ENCODE data around the gene SNAP25.

SNAP25 gene

GRCh38 chr20:10179574-10180298, 38.9 kb upstream of the SNAP25 start:
- Histone ChIP-seq H3F3A (ENCODE audit: insufficient read depth) (no peaks in the 10 kb centered on the region), H3K79me2 (ENCODE audit: insufficient read depth, low read length) (no peaks in the 10 kb centered on the region), H3K27ac (ENCODE audit: low read depth, low read length) (no peak overlapping the region), H3K9ac (ENCODE audit: low read length) (no peak overlapping the region), H3K9me2 (replicated peaks; ENCODE audit: insufficient read depth, low read length) (no peaks in the 10 kb centered on the region), H3K4me3 (ENCODE audit: insufficient read depth, low read length, poor library complexity, severe bottlenecking) (no peak overlapping the region), H3K27me3 (ENCODE audit: low read length) (no peaks in the 10 kb centered on the region), H3K9me3 (ENCODE audit: insufficient read depth, low read length) (no peaks in the 10 kb centered on the region; the same call in 1 of the 2 replicates), H3K36me3 (ENCODE audit: low read length) (no peaks in the 10 kb centered on the region), H3K4me2 (ENCODE audit: low read depth, low read length, poor library complexity, severe bottlenecking) (no peak overlapping the region), H2AFZ (ENCODE audit: low read depth, low read length, severe bottlenecking) (no peak overlapping the region), H4K20me1 (ENCODE audit: low read depth, low read length) (no peaks in the 10 kb centered on the region)
- no peak for TF ChIP-seq EZH2phosphoT487 (conservative IDR thresholded peaks at IDR 0.05; ENCODE audit: low read length)
- no peak for TF ChIP-seq CTCF (IDR thresholded peaks at IDR 0.05; ENCODE audit: insufficient read depth, low read length, poor library complexity, severe bottlenecking)

- H3F3A ChIP-seq (ENCODE audit: insufficient read depth): no peaks in the 10 kb centered on the region
- H3K4me2 ChIP-seq (ENCODE audit: low read depth, low read length, poor library complexity, severe bottlenecking): no peak overlapping the region
- no peak overlapping the region for H3K4me3 ChIP-seq (ENCODE audit: insufficient read depth, low read length, poor library complexity, severe bottlenecking)
- no peak overlapping the region for H3K9ac ChIP-seq (ENCODE audit: low read length)
- no peaks in the 10 kb centered on the region for H3K79me2 ChIP-seq (ENCODE audit: insufficient read depth, low read length)
- no peak overlapping the region for H2AFZ ChIP-seq (ENCODE audit: low read depth, low read length, severe bottlenecking)
- no peaks in the 10 kb centered on the region; the same call in 1 of the 2 replicates for H3K9me3 ChIP-seq (ENCODE audit: insufficient read depth, low read length)
- H3K27me3 ChIP-seq (ENCODE audit: low read length): no peaks in the 10 kb centered on the region
- H3K9me2 ChIP-seq (replicated peaks; ENCODE audit: insufficient read depth, low read length): no peaks in the 10 kb centered on the region
- H3K36me3 ChIP-seq (ENCODE audit: low read length): no peaks in the 10 kb centered on the region
- no peaks in the 10 kb centered on the region for H4K20me1 ChIP-seq (ENCODE audit: low read depth, low read length)
- TF ChIP-seq CTCF (IDR thresholded peaks at IDR 0.05; ENCODE audit: insufficient read depth, low read length, poor library complexity, severe bottlenecking) (no peak), EZH2phosphoT487 (conservative IDR thresholded peaks at IDR 0.05; ENCODE audit: low read length) (no peak)
- H3K27ac ChIP-seq (ENCODE audit: low read depth, low read length): no peak overlapping the region
Observed at GRCh38 chr20:10180651-10181235, 37.9 kb upstream of the SNAP25 start.

GRCh38 chr20:10185741-10186558, 32.7 kb upstream of the SNAP25 start:
- Histone ChIP-seq H3K4me3 (ENCODE audit: insufficient read depth, low read length, poor library complexity, severe bottlenecking) (no peak overlapping the region), H3K4me2 (ENCODE audit: low read depth, low read length, poor library complexity, severe bottlenecking) (no peak overlapping the region), H3K27ac (ENCODE audit: low read depth, low read length) (no peak overlapping the region), H3F3A (ENCODE audit: insufficient read depth) (no peaks in the 10 kb centered on the region), H4K20me1 (ENCODE audit: low read depth, low read length) (no peaks in the 10 kb centered on the region), H3K27me3 (ENCODE audit: low read length) (no peaks in the 10 kb centered on the region), H3K79me2 (ENCODE audit: insufficient read depth, low read length) (no peaks in the 10 kb centered on the region), H3K9ac (ENCODE audit: low read length) (no peak overlapping the region), H3K9me3 (ENCODE audit: insufficient read depth, low read length) (no peaks in the 10 kb centered on the region; the same call in 1 of the 2 replicates), H2AFZ (ENCODE audit: low read depth, low read length, severe bottlenecking) (no peak overlapping the region), H3K36me3 (ENCODE audit: low read length) (no peaks in the 10 kb centered on the region), H3K9me2 (replicated peaks; ENCODE audit: insufficient read depth, low read length) (no peaks in the 10 kb centered on the region)
- TF ChIP-seq CTCF (IDR thresholded peaks at IDR 0.05; ENCODE audit: insufficient read depth, low read length, poor library complexity, severe bottlenecking): no peak
- TF ChIP-seq EZH2phosphoT487 (conservative IDR thresholded peaks at IDR 0.05; ENCODE audit: low read length): no peak
